ENCODE results near the gene SLC47A2.
A peak's percentile ranks its signal among the peaks of the same experiment; 100 is the strongest.

SLC47A2 gene

DNA sequence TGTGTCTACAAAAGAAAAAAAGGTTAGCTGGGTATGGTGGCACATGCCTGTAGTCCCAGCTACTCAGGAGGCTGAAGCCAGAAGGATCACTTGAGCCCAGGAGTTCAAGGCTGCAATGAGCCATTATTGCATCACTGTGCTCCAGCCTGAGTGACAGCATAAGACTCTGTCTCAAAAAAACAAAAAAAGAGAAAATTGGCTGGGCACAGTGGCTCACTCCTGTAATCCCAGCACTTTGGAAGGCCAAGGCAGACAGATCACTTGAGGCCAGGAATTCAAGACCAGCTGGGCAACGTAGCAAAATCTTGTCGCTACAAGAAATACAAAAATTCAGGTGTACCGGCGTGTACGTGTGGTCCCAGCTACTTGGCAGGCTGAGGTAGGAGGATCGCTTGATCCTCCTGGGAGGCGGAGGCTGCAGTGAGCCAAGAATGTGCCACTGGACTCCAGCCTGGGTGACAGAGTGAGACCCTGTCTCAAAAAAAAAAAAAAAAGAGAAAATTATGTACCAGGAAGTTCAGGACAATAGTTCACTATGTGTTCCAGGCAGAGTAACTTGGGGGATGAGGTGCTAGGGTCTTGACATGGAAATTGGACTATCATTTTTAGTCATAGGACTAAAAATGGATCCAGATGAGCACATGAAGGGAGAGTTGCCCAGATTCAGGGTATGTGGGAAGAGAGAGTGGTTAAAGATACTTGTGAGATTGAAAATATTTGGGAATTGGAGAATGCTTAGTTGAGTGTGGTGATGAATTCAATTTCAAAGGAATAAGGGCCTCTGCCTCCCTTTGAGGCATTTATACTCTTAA is 56.8 kb downstream of the SLC47A2 start:
- H3K36me3 ChIP-seq (ENCODE audit: control insufficient read depth, insufficient read depth, low read length) = peaks cover 21% of the 10 kb centered on the region
- no peaks in the 10 kb centered on the region for H3K4me1 ChIP-seq (ENCODE audit: control insufficient read depth, insufficient read depth, low read length)
- no peak overlapping the region for H3K27ac ChIP-seq (ENCODE audit: low read depth, low read length)
- H3K27me3 ChIP-seq (ENCODE audit: control insufficient read depth, insufficient read depth, low read length) = no peaks in the 10 kb centered on the region
- no peak overlapping the region for H3K4me3 ChIP-seq (ENCODE audit: low read length)
- no peak overlapping the region for H3K9ac ChIP-seq (ENCODE audit: low read length)

DNA sequence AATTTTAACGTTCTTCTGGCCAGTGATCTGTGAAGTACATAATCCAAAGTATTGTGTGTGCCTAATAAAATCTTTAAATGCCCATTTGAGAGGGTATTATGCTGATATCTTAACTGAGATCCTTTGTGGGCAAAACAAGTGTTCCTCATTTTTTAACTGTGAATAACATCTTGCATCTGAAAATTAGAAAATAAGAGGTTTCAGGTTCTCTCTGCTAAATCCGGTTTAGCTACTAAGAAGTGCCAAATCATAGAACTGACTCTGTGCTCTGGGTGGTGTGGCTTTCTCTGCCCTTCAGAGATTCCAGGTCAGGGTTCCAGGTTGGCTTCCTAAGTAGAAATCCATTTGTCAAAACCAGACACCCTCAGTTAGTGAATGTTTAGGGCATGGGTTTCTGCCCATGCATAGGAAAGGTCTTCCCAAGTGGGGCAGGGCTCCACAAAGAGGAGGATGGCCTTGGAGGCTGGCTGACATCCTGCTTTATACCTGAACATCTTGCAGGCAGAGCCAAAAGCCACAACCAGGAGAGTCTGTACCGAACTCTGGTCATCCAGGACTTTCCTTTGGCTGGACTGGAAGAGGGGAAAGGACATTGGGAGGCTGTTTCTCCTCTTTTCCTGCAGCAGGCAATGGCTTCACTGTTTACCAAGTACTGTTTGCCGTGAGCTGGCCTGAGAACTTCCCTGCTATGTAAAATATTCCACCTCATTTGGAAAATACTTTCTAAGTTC is 59.4 kb downstream of the SLC47A2 start:
- no peak overlapping the region for H3K9ac ChIP-seq (ENCODE audit: low read length)
- no peaks in the 10 kb centered on the region for H3K27me3 ChIP-seq (ENCODE audit: control insufficient read depth, insufficient read depth, low read length)
- H3K36me3 ChIP-seq (ENCODE audit: control insufficient read depth, insufficient read depth, low read length) = peaks cover 12% of the 10 kb centered on the region
- H3K4me1 ChIP-seq (ENCODE audit: control insufficient read depth, insufficient read depth, low read length) = peaks cover 5% of the 10 kb centered on the region
- no peak overlapping the region for H3K27ac ChIP-seq (ENCODE audit: low read depth, low read length)
- no peak overlapping the region for H3K4me3 ChIP-seq (ENCODE audit: low read length)

DNA sequence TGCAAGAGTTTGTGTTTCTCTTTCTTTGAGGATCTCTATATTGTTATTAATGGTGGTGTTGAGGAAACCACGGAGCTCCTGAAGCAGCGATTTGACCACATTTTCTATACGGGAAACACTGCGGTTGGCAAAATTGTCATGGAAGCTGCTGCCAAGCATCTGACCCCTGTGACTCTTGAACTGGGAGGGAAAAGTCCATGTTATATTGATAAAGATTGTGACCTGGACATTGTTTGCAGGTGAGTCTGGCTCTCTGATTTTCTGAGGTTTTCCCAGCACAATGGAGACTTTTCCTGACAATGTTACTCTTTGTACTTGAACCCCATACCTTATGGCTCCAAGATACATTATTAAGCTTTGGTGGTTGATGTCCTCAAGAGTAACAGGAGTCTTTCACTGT is 60.0 kb downstream of the SLC47A2 start:
- no peak overlapping the region for H3K27ac ChIP-seq (ENCODE audit: low read depth, low read length)
- no peaks in the 10 kb centered on the region for H3K27me3 ChIP-seq (ENCODE audit: control insufficient read depth, insufficient read depth, low read length)
- H3K36me3 ChIP-seq (ENCODE audit: control insufficient read depth, insufficient read depth, low read length) = peaks cover 8% of the 10 kb centered on the region
- H3K4me3 ChIP-seq (ENCODE audit: low read length) = no peak overlapping the region
- no peak overlapping the region for H3K9ac ChIP-seq (ENCODE audit: low read length)
- peaks cover 6% of the 10 kb centered on the region for H3K4me1 ChIP-seq (ENCODE audit: control insufficient read depth, insufficient read depth, low read length)

DNA sequence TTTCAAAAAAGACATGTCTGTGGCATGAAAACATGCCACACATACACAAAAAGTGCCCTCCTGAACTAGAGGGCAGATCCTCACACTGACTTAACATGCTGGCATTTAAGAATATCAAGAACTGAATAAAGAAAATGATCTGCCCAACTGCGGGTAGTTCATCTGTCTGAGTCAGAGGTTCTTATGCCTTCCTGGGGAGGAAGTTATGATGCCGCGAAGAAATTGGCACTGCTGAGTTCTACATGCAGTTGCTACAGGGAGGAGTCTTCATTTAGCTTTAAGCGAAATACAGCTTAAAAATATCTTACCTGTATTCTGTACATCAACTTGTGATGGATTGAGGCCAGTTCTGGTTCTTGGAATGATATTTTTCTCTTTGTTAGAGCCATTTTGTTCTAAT is 61.5 kb downstream of the SLC47A2 start:
- Histone ChIP-seq H3K36me3 (ENCODE audit: control insufficient read depth, insufficient read depth, low read length) (peaks cover 8% of the 10 kb centered on the region), H3K9ac (ENCODE audit: low read length) (no peak overlapping the region), H3K27me3 (ENCODE audit: control insufficient read depth, insufficient read depth, low read length) (no peaks in the 10 kb centered on the region), H3K27ac (ENCODE audit: low read depth, low read length) (no peak overlapping the region), H3K4me1 (ENCODE audit: control insufficient read depth, insufficient read depth, low read length) (peaks cover 11% of the 10 kb centered on the region), H3K4me3 (ENCODE audit: low read length) (no peak overlapping the region)

DNA sequence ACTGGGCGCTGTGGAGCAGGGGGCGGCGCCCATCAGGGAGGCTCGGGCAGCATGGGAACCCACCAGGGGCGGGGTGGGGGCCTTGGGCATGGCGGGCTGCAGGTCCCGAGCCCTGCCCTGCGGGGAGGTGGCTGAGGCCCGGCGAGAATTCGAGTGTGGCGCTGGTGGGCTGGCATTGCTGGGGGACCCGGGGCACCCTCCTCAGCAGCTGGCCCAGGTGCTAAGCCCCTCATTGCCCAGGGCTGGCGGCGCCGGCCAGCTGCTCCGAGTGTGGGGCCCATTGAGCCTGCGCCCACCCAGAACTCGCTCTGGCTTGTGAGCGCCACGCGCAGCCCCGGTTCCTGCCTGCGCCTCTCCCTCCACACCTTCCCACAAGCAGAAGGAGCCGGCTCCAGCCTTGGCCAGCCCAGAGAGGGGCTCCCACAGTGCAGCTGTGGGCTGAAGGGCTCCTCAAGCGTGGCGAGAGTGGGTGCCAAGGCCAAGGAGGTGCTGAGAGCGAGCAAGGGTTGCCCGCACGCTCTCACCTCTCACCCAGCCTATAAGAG is 62.0 kb downstream of the SLC47A2 start:
- H3K4me1 ChIP-seq (ENCODE audit: control insufficient read depth, insufficient read depth, low read length) = peaks cover 11% of the 10 kb centered on the region

DNA sequence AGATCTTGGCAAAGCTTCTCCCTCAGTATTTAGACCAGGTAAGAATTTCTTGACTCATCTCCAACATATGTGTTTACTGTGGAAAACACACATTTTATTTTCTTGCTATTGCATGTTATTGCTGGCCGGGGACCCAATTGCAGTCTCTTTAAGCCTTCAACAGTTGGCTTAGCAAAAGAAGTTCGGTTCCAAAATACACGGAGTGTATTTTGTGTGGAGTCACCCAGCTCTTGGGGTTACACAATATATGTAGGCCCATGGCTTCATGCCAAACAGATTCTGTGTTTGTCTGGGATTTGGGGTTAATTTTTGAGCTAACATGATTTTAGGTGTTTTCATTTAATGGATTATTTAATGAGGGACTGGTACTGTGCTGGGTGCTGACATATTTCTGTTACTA is 63.8 kb downstream of the SLC47A2 start:
- Histone ChIP-seq H3K4me1 (ENCODE audit: control insufficient read depth, insufficient read depth, low read length) (peaks cover 15% of the 10 kb centered on the region), H3K4me3 (ENCODE audit: low read length) (no peak overlapping the region), H3K36me3 (ENCODE audit: control insufficient read depth, insufficient read depth, low read length) (peaks cover 8% of the 10 kb centered on the region), H3K9ac (ENCODE audit: low read length) (no peak overlapping the region), H3K27ac (ENCODE audit: low read depth, low read length) (no peak overlapping the region), H3K27me3 (ENCODE audit: control insufficient read depth, insufficient read depth, low read length) (no peaks in the 10 kb centered on the region)

More for the DNA sequence above, 62.0 kb downstream of the SLC47A2 start:
- H3K27me3 ChIP-seq (ENCODE audit: control insufficient read depth, insufficient read depth, low read length) = no peaks in the 10 kb centered on the region
- no peak overlapping the region for H3K9ac ChIP-seq (ENCODE audit: low read length)
- no peak overlapping the region for H3K27ac ChIP-seq (ENCODE audit: low read depth, low read length)
- no peak overlapping the region for H3K4me3 ChIP-seq (ENCODE audit: low read length)
- peaks cover 8% of the 10 kb centered on the region for H3K36me3 ChIP-seq (ENCODE audit: control insufficient read depth, insufficient read depth, low read length)

DNA sequence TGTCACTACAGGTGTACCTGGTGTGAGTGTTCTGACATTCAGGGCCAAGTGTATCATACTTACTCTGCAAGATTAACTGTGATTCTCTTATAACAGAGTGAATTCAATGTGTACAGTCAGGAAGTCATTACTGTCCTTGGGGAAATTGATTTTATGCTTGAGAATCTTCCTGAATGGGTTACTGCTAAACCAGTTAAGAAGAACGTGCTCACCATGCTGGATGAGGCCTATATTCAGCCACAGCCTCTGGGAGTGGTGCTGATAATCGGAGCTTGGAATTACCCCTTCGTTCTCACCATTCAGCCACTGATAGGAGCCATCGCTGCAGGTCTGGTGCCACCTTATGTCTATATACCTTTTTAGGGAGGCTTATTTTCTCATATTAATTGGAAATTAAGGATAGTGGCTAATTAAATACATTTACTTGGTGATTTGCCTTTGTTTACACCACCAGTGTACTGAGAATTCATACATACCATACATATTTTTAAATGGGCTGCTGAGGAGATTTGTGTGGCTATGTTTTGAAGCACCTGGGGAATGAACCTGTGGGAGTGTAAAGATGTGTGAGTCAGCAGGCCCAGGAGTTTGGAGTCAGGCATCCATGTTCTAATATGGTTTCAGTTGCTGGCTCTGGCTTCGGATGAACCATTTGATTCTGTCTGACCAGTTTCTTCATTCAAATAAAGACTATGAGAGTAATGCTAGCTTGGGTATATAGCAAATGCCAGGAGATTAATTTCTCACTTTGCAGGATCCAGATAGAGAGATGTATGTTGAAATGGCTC is 64.7 kb downstream of the SLC47A2 start:
- Histone ChIP-seq H3K4me3 (ENCODE audit: low read length) (no peak overlapping the region), H3K9ac (ENCODE audit: low read length) (no peak overlapping the region), H3K4me1 (ENCODE audit: control insufficient read depth, insufficient read depth, low read length) (peaks cover 22% of the 10 kb centered on the region), H3K36me3 (ENCODE audit: control insufficient read depth, insufficient read depth, low read length) (peaks cover 8% of the 10 kb centered on the region), H3K27ac (ENCODE audit: low read depth, low read length) (no peak overlapping the region), H3K27me3 (ENCODE audit: control insufficient read depth, insufficient read depth, low read length) (no peaks in the 10 kb centered on the region)

DNA sequence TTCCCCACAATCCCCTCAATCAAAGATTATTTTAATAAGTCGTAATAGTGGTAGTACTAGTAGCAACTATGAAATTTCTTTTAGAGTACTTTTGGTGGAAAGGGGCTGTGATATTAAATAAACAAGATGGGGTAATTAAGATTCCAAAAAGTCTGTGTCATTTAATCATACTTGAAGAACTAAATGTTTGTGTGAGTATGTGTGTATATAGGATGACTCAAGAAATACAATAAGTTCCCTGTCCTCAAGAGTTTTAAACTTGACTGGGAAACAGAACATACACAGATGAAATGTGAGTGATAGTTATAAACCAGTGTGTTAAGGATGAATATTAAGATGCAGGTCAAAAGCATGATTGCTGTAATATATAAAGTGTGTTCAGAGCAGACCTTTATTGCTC is 65.6 kb downstream of the SLC47A2 start:
- no peak overlapping the region for H3K27ac ChIP-seq (ENCODE audit: low read depth, low read length)
- no peaks in the 10 kb centered on the region for H3K27me3 ChIP-seq (ENCODE audit: control insufficient read depth, insufficient read depth, low read length)
- H3K36me3 ChIP-seq (ENCODE audit: control insufficient read depth, insufficient read depth, low read length) = peaks cover 6% of the 10 kb centered on the region
- no peak overlapping the region for H3K9ac ChIP-seq (ENCODE audit: low read length)
- H3K4me3 ChIP-seq (ENCODE audit: low read length) = no peak overlapping the region
- peaks cover 22% of the 10 kb centered on the region for H3K4me1 ChIP-seq (ENCODE audit: control insufficient read depth, insufficient read depth, low read length)

DNA sequence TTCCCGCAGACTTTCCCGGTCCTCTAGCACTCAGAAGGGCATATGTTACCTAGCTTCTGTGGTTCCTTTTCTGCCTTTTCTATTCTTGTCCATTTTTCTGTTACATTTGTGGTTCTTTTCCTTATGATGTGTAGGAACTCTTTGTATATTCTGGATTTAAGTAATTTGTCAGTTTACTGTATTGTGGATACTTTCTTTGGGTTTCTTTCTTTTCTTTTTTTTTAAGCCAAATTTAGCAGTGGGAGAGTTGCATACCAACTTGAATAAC is 67.2 kb downstream of the SLC47A2 start:
- Histone ChIP-seq H3K4me3 (ENCODE audit: low read length) (peak overlapping the region; percentile 88), H3K9ac (ENCODE audit: low read length) (peak overlapping the region; percentile 45), H3K27ac (ENCODE audit: low read depth, low read length) (peak overlapping the region; percentile 93), H3K36me3 (ENCODE audit: control insufficient read depth, insufficient read depth, low read length) (peaks cover 2% of the 10 kb centered on the region), H3K27me3 (ENCODE audit: control insufficient read depth, insufficient read depth, low read length) (no peaks in the 10 kb centered on the region), H3K4me1 (ENCODE audit: control insufficient read depth, insufficient read depth, low read length) (peaks cover 22% of the 10 kb centered on the region)

DNA sequence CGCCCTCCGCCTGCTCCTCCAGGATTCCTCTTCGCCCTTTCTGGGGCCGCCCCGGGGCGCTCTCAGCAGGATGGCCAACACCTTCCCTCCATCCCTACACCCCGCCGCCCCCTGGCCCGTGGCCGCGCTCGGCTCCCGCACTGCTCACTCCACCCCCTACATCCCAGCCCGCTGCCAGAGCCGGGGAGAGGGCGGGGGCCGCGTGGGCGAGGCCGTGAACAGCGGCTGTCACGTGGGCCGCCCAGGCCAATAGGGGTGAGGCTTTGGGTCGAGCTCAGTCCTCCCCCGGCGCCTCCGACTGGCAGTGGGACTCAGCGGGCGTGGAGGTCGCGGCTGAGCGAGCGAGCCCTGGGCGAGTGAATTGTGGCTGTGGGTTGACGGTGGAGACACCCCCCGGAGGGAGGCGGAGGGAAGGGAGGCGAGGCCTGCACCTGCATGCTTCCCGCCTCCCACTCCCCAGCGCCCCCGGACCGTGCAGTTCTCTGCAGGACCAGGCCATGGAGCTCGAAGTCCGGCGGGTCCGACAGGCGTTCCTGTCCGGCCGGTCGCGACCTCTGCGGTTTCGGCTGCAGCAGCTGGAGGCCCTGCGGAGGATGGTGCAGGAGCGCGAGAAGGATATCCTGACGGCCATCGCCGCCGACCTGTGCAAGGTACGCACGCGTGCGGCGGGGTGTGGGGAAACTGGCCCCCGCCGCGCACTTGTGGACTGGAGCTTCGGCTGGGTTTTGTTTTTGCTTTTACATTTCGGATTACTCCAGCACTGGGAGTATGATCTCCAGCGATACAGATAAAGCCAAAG is 67.7 kb downstream of the SLC47A2 start, which contains the start of gene ALDH3A2:
Gene ALDH3A2, plus strand, starts transcription at position 277 of the 799 bp plus-strand sequence. Its CDS starts 221 bp downstream, at position 498.
- no peaks in the 10 kb centered on the region for H3K27me3 ChIP-seq (ENCODE audit: control insufficient read depth, insufficient read depth, low read length)
- H3K9ac ChIP-seq (ENCODE audit: low read length) = peak within 1 kb of the TSS; percentile 53
- H3K27ac ChIP-seq (ENCODE audit: low read depth, low read length) = peak within 1 kb of the TSS; percentile 93
- H3K36me3 ChIP-seq (ENCODE audit: control insufficient read depth, insufficient read depth, low read length) = peaks cover 2% of the 10 kb centered on the region
- H3K4me3 ChIP-seq (ENCODE audit: low read length) = peak within 1 kb of the TSS; percentile 88
- H3K4me1 ChIP-seq (ENCODE audit: control insufficient read depth, insufficient read depth, low read length) = peaks cover 22% of the 10 kb centered on the region

DNA sequence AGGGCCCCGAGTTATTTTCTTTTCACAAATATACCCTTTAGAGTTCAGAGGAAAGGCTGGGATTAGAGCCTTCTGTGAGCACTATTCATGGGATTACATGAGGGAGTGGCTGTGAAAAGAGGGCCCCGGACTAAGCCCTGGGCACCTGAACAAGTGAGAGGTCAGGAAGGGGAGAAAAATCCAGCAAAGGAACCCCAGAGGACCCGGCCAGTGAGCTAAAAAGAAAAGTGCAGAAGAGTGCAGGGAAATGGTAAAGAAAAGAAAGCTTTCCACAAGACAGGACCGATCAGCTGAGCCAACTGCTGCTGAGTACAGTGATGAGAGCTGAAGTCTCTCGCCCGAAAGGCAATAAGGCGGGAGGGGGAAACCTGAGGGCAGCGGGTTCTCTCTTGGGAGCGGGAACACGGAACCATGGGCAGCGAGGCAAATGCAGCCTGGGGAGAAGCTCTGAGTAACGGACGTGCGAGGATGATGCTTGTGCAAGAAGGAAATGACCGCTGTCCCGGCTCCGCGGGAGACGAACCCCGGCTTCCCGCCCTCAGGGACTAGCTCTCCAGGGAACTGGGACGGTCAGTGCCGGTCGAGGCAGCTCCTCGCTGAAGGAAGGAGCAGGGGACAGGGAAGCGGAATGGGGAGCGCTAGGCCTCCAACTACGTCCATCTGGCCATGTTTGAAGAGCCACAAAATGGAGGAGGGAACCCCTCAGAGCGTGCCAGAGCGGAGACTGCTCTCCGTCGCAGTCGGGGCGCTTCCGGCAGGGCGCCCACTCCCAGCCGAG is 68.5 kb downstream of the SLC47A2 start:
- peak overlapping the region; percentile 53 for H3K9ac ChIP-seq (ENCODE audit: low read length)
- H3K36me3 ChIP-seq (ENCODE audit: control insufficient read depth, insufficient read depth, low read length) = no peaks in the 10 kb centered on the region
- H3K4me1 ChIP-seq (ENCODE audit: control insufficient read depth, insufficient read depth, low read length) = peaks cover 22% of the 10 kb centered on the region

More for the DNA sequence above, 68.5 kb downstream of the SLC47A2 start:
- H3K27ac ChIP-seq (ENCODE audit: low read depth, low read length) = peak overlapping the region; percentile 93
- peak overlapping the region; percentile 88 for H3K4me3 ChIP-seq (ENCODE audit: low read length)
- H3K27me3 ChIP-seq (ENCODE audit: control insufficient read depth, insufficient read depth, low read length) = no peaks in the 10 kb centered on the region
